Measurements from ENCODE around the gene PTDSS2. TPM values are rescaled to one million over a fixed set of nuclear protein-coding genes. Genes with fewer than 3 reads are reported as not detected.
A peak's percentile ranks its signal among the peaks of the same experiment; 100 is the strongest.

The PTDSS2 gene
- total and polyA plus RNA-seq, 2 of the 13 experiments (the other 11 are each of a cell fraction or from before 2014, with no cell fraction given) = 21.7 to 26.4 TPM

- TF ChIP-seq PRDM4 (CRISPR knock-in tag; IDR thresholded peaks at IDR 0.05; ENCODE audit: borderline replicate concordance) = no peak
- TF ChIP-seq ZNF619 (CRISPR knock-in tag; IDR thresholded peaks at IDR 0.05) = no peak
- peak; percentile 65 for TF ChIP-seq ZNF18 (CRISPR knock-in tag; IDR thresholded peaks at IDR 0.05; ENCODE audit: insufficient replicate concordance)
- no peak for TF ChIP-seq CBX1 (IDR thresholded peaks at IDR 0.05; ENCODE audit: low read depth)
- TF ChIP-seq E2F5 (CRISPR knock-in tag; conservative IDR thresholded peaks at IDR 0.05) = no peak
- no peak for TF ChIP-seq ZNF713 (CRISPR knock-in tag; IDR thresholded peaks at IDR 0.05)
- TF ChIP-seq ATF1 (CRISPR knock-in tag; IDR thresholded peaks at IDR 0.05) = no peak
- TF ChIP-seq ZNF256 (CRISPR knock-in tag; conservative IDR thresholded peaks at IDR 0.05) = no peak
- TF ChIP-seq SOX5 (CRISPR knock-in tag; IDR thresholded peaks at IDR 0.05; ENCODE audit: borderline replicate concordance) = no peak
- no peak for TF ChIP-seq NONO (IDR thresholded peaks at IDR 0.05)
- TF ChIP-seq NONO (CRISPR knock-in tag; conservative IDR thresholded peaks at IDR 0.05) = 0 out of 2 replicates have a peak, but pooled peaks have one; percentile 36
- TF ChIP-seq ZNF251 (CRISPR knock-in tag; IDR thresholded peaks at IDR 0.05) = no peak
- no peak; the same call in 1 of the 2 replicates for TF ChIP-seq ZMYM3 (CRISPR knock-in tag; IDR thresholded peaks at IDR 0.05)
- no peak for TF ChIP-seq HHEX (CRISPR knock-in tag; IDR thresholded peaks at IDR 0.05)
- TF ChIP-seq STAT6 (CRISPR knock-in tag; IDR thresholded peaks at IDR 0.05; ENCODE audit: borderline replicate concordance) = no peak; the same call in 1 of the 2 replicates
- TF ChIP-seq USF2 (IDR thresholded peaks at IDR 0.05; ENCODE audit: low read depth, low read length) = no peak
- 0 out of 2 replicates have a peak, but pooled peaks have one; percentile 22 for TF ChIP-seq USF2 (CRISPR knock-in tag; IDR thresholded peaks at IDR 0.05; ENCODE audit: borderline replicate concordance)
- TF ChIP-seq ZNF792 (CRISPR knock-in tag; IDR thresholded peaks at IDR 0.05) = no peak
These were observed 40.2 kb upstream of the PTDSS2 start (continued) for GRCh38 chr11:409600-410483.
